ENCODE measurements around the gene SBNO2.

Gene SBNO2

DNA sequence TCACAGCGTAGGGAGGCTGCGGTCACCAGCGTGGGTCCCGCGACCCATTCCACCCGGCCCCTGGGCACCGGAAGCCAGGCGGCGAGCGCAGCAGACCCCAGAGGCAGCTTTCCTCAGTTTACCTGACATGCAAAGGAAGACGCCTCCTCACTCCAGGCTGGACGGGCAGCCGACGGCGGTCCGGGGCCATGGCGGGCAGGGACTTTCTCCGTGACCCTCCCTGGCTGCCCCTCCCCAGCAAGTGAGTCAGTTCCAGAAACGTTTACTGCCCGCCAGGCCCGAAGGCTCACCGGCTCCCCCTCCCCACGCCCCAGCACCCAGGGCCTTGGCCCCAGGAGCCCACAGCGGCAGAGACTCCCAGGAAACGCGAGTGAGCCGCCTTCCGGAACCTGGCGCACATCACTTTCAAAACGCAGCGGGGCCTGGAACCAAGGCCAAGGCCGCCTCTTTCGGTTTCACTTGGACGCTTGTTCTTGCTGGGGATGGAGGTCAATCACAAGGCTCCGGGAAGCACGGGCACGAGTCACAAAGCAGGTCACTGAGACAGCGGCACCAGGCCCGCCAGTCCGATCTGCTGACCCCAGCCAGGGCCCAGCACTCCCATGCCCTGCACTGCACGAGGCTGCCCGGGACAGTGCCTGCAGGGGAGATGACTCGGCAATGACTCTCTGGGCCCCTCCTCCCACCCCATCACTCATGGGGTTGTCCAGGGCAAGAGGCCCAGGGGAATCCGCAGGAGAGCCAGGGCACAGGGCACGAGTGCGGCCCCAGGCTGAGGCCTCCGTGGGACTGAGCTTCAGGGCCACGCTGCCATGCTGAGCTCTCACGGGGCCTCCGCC lies 5.3 kb downstream of the SBNO2 start:
- DNase-seq: peak; percentile 83

GRCh38 chr19:1167687-1168571 lies 6.1 kb downstream of the SBNO2 start:
- DNase-seq: no peak

- no peak for DNase-seq
Observed at GRCh38 chr19:1166872-1167573, 7.0 kb downstream of the SBNO2 start.

DNA sequence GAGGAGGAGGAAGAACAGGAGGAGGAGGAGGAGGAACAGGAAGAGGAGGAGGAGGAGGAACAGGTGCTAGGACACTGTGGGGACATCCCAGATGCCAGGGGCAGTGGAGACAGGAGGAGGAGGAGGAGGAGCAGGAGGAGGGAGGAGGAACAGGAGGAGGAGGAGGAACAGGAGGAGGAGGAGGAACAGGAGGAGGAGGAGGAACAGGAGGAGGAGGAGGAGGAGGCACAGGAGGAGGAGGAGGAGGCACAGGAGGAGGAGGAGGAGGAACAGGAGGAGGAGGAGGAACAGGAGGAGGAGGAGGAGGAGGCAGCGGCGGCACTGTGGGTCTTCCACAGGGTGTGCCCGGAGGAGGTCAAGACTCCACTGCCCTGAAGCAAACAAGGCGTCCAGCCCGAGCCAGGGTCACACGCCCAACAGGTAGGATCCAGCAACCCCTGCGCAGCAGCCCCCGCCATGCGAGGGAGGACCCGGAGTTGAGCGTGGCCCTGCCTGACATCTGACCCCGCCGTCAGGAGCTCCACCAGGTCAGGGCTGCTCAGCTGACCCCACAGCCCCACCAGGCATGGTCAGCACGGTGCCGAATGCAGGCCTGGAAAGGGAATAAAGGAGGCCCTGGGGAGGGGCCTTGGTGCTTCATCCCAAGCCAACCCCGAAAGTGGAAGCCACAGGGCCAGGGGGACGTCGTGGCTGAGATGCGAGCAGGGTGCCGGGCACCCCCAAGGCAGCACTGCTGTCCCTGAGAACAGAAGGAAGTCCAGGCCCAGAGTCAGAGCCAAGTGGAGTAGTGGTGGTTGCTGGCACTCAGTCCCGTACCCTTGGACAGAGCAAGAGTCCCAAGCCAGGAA lies 9.2 kb downstream of the SBNO2 start:
- no peak for DNase-seq

DNA sequence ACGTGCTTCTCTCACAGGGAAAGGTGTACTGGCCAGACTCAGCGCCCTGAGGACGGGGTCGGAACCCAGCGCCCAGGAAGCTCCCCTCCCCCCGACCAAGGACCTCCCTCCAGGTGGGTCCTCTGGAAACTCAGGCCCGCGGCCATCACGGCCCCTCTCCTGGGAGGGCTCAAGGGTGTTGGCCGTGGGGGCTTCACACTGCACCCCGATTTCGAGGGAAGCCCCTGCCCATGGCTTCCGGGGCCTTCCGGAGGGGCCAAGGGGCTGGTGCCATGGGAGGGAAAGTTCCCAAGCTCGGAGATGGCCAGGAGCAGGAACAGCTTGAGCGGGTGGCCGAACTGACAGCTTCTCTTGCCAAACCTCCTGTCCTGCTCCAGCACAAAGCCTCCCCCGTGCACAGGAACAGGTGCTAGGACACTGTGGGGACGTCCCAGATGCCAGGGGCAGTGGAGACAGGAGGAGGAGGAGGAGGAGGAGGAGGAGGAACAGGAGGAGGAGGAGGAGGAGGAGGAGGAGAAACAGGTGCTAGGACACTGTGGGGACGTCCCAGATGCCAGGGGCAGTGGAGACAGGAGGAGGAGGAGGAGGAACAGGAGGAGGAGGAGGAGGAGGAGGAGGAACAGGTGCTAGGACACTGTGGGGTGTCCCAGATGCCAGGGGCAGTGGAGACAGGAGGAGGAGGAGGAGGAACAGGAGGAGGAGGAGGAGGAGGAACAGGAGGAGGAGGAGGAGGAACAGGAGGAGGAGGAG lies 10.0 kb downstream of the SBNO2 start:
- no peak for DNase-seq

DNA sequence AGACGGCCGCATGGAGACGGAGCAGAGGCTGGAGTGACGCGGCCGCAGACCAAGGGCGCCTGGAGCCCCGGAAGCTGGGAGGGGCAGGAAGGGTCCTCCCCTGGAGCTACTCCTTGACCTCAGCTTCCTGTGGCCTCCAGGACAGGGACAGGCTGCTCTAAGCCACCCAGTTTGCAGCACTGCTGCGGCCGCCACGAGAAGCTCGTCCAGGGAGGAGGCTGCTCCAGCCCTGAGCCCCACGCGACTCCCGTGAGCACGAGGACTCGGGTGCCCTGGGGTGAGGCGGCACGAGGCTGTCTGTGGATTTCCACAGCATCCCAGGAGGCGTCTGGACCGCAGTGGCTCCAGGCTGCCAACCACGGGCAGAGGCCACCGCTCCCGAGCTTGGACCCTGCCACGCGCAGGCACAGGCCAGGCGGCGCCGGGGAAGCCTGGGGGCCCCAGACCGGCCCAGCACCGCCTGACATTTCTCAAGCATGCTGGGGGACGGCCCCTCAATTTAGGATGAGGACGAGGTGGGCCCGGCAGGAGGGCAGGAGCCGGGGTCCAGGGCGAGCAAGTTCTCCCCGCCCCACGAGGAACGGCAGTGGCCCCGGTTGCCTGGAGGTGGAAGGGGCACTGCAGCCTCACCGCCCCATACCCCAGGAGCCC lies 10.7 kb downstream of the SBNO2 start:
- DNase-seq: no peak

GRCh38 chr19:1162404-1163282 lies 11.4 kb downstream of the SBNO2 start:
- DNase-seq: no peak

- DNase-seq: no peak
Observed at GRCh38 chr19:1161716-1162115, 12.4 kb downstream of the SBNO2 start.

- DNase-seq: no peak
Observed at GRCh38 chr19:1159864-1160595, 14.0 kb downstream of the SBNO2 start.

DNA sequence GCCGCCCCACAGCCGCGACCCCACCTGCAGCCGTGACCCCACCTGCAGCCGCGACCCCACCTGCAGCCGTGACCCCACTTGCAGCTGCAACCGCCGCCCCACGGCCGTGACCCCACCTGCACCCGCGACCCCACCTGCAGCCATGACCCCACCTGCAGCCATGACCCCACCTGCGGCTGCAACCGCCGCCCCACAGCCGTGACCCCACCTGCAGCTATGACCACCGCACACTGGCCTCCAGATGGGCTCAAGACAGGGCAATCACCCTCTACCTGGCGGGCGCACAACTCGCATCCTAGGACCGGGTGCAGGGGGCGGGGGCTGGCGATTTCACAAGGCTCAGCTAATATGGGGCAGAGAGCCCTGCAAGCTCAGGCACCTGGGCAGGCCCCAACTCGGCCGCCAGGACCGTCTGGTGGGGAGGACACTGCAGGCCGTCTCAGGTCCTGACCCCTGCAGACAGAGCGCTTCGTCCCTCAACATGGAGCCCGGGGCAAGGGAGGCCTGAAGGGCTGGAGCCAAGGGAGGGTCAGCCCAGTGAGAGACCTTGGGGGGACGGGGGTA lies 15.1 kb downstream of the SBNO2 start:
- DNase-seq: no peak

DNA sequence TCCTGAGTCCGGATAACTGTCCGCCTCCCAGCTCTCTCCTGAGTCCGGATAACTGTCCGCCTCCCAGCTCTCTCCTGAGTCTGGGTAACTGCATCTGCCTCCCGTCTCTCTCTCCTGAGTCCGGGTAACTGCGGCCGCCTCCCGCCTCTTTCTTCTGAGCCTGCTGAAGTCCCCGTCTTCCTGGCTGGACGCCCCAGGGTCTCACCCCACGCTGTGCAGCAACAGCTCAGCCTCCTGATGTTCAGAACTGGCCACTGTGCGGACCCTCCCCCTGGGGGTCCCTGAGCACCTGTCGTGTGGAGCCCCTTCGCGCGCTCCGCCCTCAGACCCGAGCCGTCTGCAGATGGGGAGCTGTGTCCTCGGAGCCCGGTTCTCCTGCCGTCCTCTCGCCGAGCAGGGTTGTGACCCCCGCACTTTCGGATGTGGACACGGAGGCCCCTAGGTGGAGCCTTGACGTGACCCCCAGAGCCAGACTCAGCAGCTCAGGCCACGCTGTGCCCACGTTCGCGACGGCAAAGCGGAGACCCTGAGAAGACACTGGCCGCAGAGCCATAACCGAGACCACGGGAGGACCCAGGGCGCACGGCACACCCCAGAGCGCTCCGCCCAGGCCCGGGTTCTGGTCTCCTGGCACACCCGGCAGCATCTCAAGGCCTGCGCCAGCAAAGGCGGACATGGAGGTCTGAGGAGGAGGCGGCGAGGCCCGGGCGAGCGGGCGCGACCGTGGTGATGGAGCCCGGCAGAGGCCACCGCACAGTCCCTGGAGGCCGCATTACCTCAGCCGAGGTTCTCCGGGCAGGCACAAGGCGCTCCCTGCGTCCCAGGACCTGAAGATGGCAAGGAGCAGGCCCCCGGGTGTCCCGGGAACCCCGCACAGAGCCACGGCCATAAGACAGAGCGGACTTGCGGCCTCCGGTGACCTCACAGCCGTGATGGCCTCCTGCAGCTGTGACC lies 15.9 kb downstream of the SBNO2 start:
- no peak for DNase-seq

DNA sequence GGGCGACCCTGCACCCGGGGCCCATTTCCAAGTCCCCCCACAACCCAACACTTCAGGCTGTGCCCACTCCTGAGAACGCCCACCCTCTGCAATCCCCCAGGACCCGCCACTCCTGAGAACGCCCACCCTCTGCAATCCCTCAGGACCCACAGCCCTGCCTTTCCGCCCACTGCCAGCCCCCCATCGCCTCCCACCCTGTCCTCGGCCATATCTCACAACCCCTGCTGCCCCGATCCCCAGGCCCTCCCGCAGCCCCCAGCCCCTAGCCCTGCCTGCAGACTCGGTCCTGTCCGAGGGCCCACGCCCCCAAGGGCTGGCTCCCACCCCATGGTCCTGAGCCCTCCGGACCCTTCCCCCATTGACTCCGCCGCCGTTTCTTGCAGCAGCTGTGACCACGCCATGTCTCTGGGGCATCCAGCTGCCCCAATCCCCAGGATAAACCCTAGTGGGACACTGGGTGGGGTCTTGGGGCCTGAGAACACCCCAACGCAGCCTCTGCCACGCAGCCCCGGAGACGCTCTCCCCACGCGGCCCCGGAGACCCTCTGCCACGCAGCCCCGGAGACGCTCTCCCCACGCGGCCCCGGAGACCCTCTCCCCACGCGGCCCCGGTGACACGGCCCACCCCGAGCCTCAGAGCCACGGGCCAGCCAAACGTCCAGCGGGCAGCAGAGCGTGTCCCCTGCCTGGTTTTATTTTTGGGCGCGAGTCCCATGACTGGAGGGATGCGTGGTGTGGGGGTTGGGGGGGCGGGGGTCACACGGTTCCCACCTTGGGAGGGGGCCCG lies 17.0 kb downstream of the SBNO2 start:
- no peak for DNase-seq

GRCh38 chr19:1156305-1156801 lies 17.7 kb downstream of the SBNO2 start:
- DNase-seq: no peak

DNA sequence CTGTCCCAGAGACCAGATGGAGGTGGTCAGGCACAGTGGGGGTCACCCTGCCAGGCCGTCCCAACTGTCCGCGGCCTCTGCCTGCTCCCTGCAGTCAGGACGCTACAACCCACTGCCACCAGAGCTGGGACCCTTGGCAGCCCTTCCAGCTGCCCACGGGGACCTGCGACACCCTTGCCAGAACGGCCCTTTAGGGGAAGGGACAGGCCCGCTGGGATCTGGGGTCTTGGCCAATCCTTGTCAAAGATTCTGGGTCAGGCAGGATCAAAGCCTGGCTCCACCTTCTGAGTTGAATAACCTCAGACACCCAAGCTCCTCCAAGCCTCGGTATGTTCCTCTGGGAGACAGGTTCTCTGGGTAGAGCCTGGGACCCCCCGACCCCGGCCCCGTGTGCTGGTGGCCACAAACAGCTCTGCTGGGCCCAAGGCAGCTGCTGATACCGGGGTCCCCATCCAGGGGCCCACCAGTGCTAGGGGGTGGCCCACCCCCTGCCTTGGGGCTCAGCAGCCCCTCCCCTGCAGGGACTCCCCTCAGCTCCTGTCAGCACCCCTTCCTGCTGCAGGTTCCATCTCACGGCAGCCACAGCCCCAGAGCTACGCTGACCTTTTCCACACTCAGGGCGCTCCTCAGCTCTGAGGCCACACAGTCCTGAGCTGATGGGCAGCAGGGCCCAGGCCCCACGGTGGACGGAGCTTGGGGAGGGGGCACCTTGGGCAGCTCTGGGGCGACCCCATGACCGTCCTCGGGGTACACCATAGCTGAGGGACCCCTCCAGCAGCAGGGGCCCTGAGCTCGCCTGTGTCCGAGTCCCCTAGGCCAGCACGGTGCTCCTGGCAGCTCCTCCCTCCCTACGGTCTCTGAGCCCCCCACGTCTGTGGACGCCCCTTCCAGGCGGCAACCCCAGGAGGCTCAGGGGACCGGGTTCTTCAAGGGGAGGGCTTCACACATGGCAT lies 18.4 kb downstream of the SBNO2 start:
- no peak for DNase-seq

DNA sequence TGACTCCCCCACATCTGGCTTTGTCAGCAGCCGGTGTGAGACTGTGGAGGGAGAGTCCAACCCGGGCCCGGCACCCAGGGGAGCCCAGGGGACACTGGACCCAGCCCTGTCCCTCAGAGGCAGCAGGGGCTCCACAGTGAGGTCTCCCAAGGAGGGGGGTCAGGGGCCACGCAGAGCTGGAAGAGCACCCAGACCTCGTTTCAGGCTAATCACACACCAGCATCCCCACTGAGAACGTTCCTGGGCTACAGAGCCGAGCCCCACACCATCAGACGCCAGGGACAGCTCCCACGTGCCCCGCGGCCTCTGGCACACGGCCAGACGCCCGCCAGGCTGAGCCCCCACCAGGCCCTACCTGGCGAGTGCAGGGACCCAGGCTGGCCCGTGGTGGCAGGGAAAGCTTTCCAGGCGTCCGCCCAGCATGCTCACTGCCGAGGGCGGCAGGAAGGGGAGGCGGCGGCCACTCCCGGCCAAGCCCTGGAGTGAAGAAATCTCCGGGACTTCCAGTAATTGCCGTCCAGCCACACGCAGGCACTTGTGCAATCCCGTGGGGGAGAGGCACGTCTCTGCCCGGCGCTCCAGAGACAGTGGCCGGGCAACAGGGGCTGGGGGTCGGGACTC lies 19.2 kb downstream of the SBNO2 start:
- DNase-seq: peak; percentile 62

Measured in kidney glomerular epithelial cell (primary cell).